ENCODE data around the gene ARHGAP42. TPM values are rescaled to one million over a fixed set of nuclear protein-coding genes. Genes with fewer than 3 reads are reported as not detected.
A peak's percentile ranks its signal among the peaks of the same experiment; 100 is the strongest.

ARHGAP42 gene
- total and polyA plus RNA-seq, 2 of the 13 experiments (the other 11 are each of a cell fraction or from before 2014, with no cell fraction given) = 2.5 to 4.3 TPM

DNA sequence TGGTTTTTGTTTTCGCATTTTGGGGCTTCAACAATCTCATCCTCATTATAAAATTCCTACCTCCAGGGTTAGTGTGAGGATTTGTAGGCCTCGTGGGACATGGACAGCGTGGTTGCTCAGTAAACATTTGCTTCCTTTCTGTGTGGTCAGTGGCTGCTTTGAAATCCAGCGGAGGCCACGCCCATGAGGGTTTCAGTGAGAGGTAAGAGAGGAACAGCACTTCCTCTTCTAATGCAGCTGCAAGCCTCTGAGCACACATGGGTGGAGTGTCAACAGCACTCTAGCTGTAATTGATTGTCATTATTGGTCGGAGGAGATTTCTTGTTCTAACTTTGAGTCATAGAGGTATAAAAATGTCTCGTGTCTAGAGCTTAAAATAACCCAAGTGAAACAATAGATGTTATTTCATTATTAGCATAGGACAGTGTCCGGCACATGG is 6.0 kb upstream of the ARHGAP42 start (continued):
- 0 out of 2 replicates have a peak, but pooled peaks have one; percentile 65 for TF ChIP-seq KLF9 (CRISPR knock-in tag; IDR thresholded peaks at IDR 0.05; ENCODE audit: low read depth)
- TF ChIP-seq, protein P1, sequence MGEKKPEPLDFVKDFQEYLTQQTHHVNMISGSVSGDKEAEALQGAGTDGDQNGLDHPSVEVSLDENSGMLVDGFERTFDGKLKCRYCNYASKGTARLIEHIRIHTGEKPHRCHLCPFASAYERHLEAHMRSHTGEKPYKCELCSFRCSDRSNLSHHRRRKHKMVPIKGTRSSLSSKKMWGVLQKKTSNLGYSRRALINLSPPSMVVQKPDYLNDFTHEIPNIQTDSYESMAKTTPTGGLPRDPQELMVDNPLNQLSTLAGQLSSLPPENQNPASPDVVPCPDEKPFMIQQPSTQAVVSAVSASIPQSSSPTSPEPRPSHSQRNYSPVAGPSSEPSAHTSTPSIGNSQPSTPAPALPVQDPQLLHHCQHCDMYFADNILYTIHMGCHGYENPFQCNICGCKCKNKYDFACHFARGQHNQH (CRISPR knock-in tag; IDR thresholded peaks at IDR 0.05) = no peak
- peak; percentile 45 for TF ChIP-seq ZMYM4 (CRISPR knock-in tag; IDR thresholded peaks at IDR 0.05)
- TF ChIP-seq MAFK (conservative IDR thresholded peaks at IDR 0.05 in 1 of 2, IDR thresholded peaks at IDR 0.05 in 1 of 2; ENCODE audit: low read length in 2 of 2) = no peak
- TF ChIP-seq, protein P2, sequence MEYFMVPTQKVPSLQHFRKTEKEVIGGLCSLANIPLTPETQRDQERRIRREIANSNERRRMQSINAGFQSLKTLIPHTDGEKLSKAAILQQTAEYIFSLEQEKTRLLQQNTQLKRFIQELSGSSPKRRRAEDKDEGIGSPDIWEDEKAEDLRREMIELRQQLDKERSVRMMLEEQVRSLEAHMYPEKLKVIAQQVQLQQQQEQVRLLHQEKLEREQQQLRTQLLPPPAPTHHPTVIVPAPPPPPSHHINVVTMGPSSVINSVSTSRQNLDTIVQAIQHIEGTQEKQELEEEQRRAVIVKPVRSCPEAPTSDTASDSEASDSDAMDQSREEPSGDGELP (IDR thresholded peaks at IDR 0.05; ENCODE audit: borderline replicate concordance, low read depth) = peak; percentile 15; the same call in 1 of the 2 replicates
- TF ChIP-seq KMT2B (CRISPR knock-in tag; IDR thresholded peaks at IDR 0.05) = 0 out of 2 replicates have a peak, but pooled peaks have one; percentile 45
- peak; percentile 62; the same call in 1 of the 2 replicates for TF ChIP-seq DNMT3B (CRISPR knock-in tag; conservative IDR thresholded peaks at IDR 0.05)
- TF ChIP-seq ELF1 (CRISPR knock-in tag; IDR thresholded peaks at IDR 0.05) = peak; percentile 60
- peak; percentile 65; the same call in 1 of the 2 replicates for TF ChIP-seq ETV5 (CRISPR knock-in tag; IDR thresholded peaks at IDR 0.05; ENCODE audit: borderline replicate concordance)
- TF ChIP-seq MYNN (CRISPR knock-in tag; IDR thresholded peaks at IDR 0.05; ENCODE audit: low read depth) = no peak
- peak; percentile 55 for TF ChIP-seq HMG20A (CRISPR knock-in tag; IDR thresholded peaks at IDR 0.05; ENCODE audit: borderline replicate concordance)
- TF ChIP-seq SALL1 (CRISPR knock-in tag; IDR thresholded peaks at IDR 0.05) = peak; percentile 55
- 0 out of 2 replicates have a peak, but pooled peaks have one; percentile 29 for TF ChIP-seq ZNF430 (CRISPR knock-in tag; IDR thresholded peaks at IDR 0.05)
- TF ChIP-seq, protein P3, sequence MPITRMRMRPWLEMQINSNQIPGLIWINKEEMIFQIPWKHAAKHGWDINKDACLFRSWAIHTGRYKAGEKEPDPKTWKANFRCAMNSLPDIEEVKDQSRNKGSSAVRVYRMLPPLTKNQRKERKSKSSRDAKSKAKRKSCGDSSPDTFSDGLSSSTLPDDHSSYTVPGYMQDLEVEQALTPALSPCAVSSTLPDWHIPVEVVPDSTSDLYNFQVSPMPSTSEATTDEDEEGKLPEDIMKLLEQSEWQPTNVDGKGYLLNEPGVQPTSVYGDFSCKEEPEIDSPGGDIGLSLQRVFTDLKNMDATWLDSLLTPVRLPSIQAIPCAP (CRISPR knock-in tag; IDR thresholded peaks at IDR 0.05; ENCODE audit: low read depth) = no peak
- TF ChIP-seq NFYC (CRISPR knock-in tag; IDR thresholded peaks at IDR 0.05) = peak; percentile 49
- TF ChIP-seq ZNF292 (CRISPR knock-in tag; IDR thresholded peaks at IDR 0.05; ENCODE audit: borderline replicate concordance, low read depth) = peak; percentile 66; the same call in 1 of the 2 replicates
- 0 out of 2 replicates have a peak, but pooled peaks have one; percentile 31 for TF ChIP-seq RNF2 (conservative IDR thresholded peaks at IDR 0.05; ENCODE audit: low read depth)
- no peak for TF ChIP-seq KLF16 (CRISPR knock-in tag; IDR thresholded peaks at IDR 0.05)
- TF ChIP-seq SP1 (IDR thresholded peaks at IDR 0.05) = no peak
- TF ChIP-seq SP1 (CRISPR knock-in tag; IDR thresholded peaks at IDR 0.05) = peak; percentile 35; the same call in 1 of the 2 replicates
- TF ChIP-seq IRF2 (CRISPR knock-in tag; IDR thresholded peaks at IDR 0.05) = peak; percentile 50; the same call in 1 of the 2 replicates

Data from HepG2 (cell line).